Osteocyte (in vitro differentiated cells): ENCODE measurements around the gene ITGB6. TPM values are rescaled to one million over a fixed set of nuclear protein-coding genes. Genes with fewer than 3 reads are reported as not detected.
"Not testable (repeated sequence)": the region's sequence is repeated elsewhere in the genome, so short reads cannot be mapped to it uniquely, and the experiment has no call there.

Source experiments
- DNase-seq: peaks from one replicate; pipeline ENCODE4 v3.0.0; 2021; ENCODE audit warnings: mixed read lengths; ENCODE audit not compliant: unreplicated experiment; ENCODE audit errors: extremely low spot score
- H3K27ac Mint-ChIP-seq: one replicate; pipeline ENCODE4 v1.8.0; 2021; ENCODE audit warnings: mild to moderate bottlenecking, mixed read lengths; ENCODE audit not compliant: unreplicated experiment
- H3K27me3 Mint-ChIP-seq: one replicate; pipeline ENCODE4 v1.8.0; 2021; ENCODE audit warnings: mixed read lengths; ENCODE audit not compliant: unreplicated experiment
- H3K36me3 Mint-ChIP-seq: one replicate; pipeline ENCODE4 v1.8.0; 2021; ENCODE audit warnings: mixed read lengths; ENCODE audit not compliant: unreplicated experiment
- H3K4me1 Mint-ChIP-seq: one replicate; pipeline ENCODE4 v1.8.0; 2021; ENCODE audit warnings: mixed read lengths; ENCODE audit not compliant: unreplicated experiment
- H3K4me3 Mint-ChIP-seq: one replicate; pipeline ENCODE4 v1.8.0; 2021; ENCODE audit warnings: mild to moderate bottlenecking, moderate library complexity, mixed read lengths; ENCODE audit not compliant: unreplicated experiment
- H3K9me3 Mint-ChIP-seq: one replicate; pipeline ENCODE4 v1.8.0; 2021; ENCODE audit warnings: mixed read lengths; ENCODE audit not compliant: unreplicated experiment
- total RNA-seq: library from RNA; stranded (reverse); gene quantifications from 2 replicates; pipeline ENCODE4 v1.2.1, GENCODE V29; 2021
- TF ChIP-seq, protein P1 (sequence below): fragments of 200-600 bp; sonication (generic); IDR thresholded peaks from 2 replicates; pipeline ENCODE4 v1.5.0; 2021; ENCODE audit warnings: antibody characterized with exemption, mild to moderate bottlenecking, moderate library complexity

Gene ITGB6
- total RNA-seq, 1 donor from 2014 or later, result 0.13 TPM

- H3K27me3 Mint-ChIP-seq, result no peaks in the 10 kb centered on the region
- peaks cover 17% of the 10 kb centered on the region for H3K4me1 Mint-ChIP-seq
- H3K9me3 Mint-ChIP-seq, result no peaks in the 10 kb centered on the region
- no peak for DNase-seq
- no peak overlapping the region for H3K27ac Mint-ChIP-seq
- peaks cover 2% of the 10 kb centered on the region for H3K36me3 Mint-ChIP-seq
- no peak overlapping the region for H3K4me3 Mint-ChIP-seq
- TF ChIP-seq, protein P1, sequence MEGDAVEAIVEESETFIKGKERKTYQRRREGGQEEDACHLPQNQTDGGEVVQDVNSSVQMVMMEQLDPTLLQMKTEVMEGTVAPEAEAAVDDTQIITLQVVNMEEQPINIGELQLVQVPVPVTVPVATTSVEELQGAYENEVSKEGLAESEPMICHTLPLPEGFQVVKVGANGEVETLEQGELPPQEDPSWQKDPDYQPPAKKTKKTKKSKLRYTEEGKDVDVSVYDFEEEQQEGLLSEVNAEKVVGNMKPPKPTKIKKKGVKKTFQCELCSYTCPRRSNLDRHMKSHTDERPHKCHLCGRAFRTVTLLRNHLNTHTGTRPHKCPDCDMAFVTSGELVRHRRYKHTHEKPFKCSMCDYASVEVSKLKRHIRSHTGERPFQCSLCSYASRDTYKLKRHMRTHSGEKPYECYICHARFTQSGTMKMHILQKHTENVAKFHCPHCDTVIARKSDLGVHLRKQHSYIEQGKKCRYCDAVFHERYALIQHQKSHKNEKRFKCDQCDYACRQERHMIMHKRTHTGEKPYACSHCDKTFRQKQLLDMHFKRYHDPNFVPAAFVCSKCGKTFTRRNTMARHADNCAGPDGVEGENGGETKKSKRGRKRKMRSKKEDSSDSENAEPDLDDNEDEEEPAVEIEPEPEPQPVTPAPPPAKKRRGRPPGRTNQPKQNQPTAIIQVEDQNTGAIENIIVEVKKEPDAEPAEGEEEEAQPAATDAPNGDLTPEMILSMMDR, result no peak
Observed at GRCh38 chr2:160199053-160199452, 1.0 kb downstream of the ITGB6 start.

DNA sequence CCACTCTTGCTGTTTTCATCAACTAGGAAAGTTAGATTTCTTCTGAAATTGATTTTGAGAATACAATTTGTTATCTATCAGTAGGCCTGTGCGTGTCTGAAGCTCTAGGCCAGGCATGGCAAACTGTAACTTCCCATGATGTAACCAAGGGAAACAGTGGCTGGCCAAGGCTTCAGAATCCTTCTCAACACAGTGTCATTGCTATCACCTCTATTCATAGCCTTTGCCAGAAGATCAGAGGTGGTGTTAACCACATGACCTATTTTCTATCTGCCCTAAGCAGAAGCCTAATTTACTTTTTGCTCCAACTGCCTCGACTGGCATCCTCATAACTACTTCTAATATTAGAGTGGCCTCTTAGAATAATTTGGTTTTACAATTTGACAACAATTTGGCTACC lies 2.5 kb downstream of the ITGB6 start:
- TF ChIP-seq, protein P1, result no peak
- H3K27me3 Mint-ChIP-seq, result no peaks in the 10 kb centered on the region
- no peak for DNase-seq
- H3K36me3 Mint-ChIP-seq, result peaks cover 2% of the 10 kb centered on the region
- H3K4me1 Mint-ChIP-seq, result peaks cover 8% of the 10 kb centered on the region
- no peak overlapping the region for H3K27ac Mint-ChIP-seq
- H3K9me3 Mint-ChIP-seq, result no peaks in the 10 kb centered on the region
- no peak overlapping the region for H3K4me3 Mint-ChIP-seq

- H3K27me3 Mint-ChIP-seq, result no peaks in the 10 kb centered on the region
- no peaks in the 10 kb centered on the region for H3K4me1 Mint-ChIP-seq
- no peak overlapping the region for H3K27ac Mint-ChIP-seq
- H3K36me3 Mint-ChIP-seq, result no peaks in the 10 kb centered on the region
- no peak overlapping the region for H3K4me3 Mint-ChIP-seq
- DNase-seq, result no peak
- TF ChIP-seq, protein P1, result no peak
- no peaks in the 10 kb centered on the region for H3K9me3 Mint-ChIP-seq
Observed at GRCh38 chr2:160194946-160195345, 5.1 kb downstream of the ITGB6 start.

DNA sequence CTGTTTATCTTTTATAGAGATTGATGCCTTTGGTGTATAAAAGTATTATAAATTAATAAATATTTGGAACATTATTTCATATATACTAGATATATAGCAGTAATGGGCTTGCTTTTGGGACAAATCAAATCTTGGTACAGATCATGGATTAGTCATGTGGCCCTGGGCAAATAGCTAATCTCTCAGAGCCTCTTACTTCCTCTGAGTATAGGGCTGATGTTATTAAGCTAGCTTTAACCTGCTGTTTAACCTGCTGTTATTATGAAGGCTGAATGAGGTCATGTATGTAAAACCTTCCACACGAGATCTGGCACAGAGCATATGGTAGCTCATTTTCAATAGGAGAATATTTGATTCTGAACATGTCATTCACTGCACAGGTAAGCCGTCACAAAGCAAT lies 5.7 kb downstream of the ITGB6 start:
- Mint-ChIP-seq H3K4me3 (no peak overlapping the region), H3K4me1 (no peaks in the 10 kb centered on the region), H3K36me3 (no peaks in the 10 kb centered on the region), H3K9me3 (no peaks in the 10 kb centered on the region), H3K27me3 (no peaks in the 10 kb centered on the region), H3K27ac (no peak overlapping the region)
- TF ChIP-seq, protein P1, result no peak
- no peak for DNase-seq

GRCh38 chr2:160181146-160181836 lies 18.8 kb downstream of the ITGB6 start:
- not testable (repeated sequence) for H3K36me3 Mint-ChIP-seq, H3K4me3 Mint-ChIP-seq, H3K27me3 Mint-ChIP-seq, DNase-seq
- Mint-ChIP-seq H3K9me3 (peaks cover 10% of the 10 kb centered on the region), H3K27ac (peak overlapping the region; percentile 66), H3K4me1 (peaks cover 10% of the 10 kb centered on the region)

GRCh38 chr2:160180690-160181089 lies 19.4 kb downstream of the ITGB6 start:
- H3K27me3 Mint-ChIP-seq, H3K4me3 Mint-ChIP-seq, DNase-seq, H3K9me3 Mint-ChIP-seq, H3K36me3 Mint-ChIP-seq: not testable (repeated sequence)
- Mint-ChIP-seq H3K4me1 (peaks cover 10% of the 10 kb centered on the region), H3K27ac (peak overlapping the region; percentile 66)
